ENCODE data around the gene CNOT8.

DNA sequence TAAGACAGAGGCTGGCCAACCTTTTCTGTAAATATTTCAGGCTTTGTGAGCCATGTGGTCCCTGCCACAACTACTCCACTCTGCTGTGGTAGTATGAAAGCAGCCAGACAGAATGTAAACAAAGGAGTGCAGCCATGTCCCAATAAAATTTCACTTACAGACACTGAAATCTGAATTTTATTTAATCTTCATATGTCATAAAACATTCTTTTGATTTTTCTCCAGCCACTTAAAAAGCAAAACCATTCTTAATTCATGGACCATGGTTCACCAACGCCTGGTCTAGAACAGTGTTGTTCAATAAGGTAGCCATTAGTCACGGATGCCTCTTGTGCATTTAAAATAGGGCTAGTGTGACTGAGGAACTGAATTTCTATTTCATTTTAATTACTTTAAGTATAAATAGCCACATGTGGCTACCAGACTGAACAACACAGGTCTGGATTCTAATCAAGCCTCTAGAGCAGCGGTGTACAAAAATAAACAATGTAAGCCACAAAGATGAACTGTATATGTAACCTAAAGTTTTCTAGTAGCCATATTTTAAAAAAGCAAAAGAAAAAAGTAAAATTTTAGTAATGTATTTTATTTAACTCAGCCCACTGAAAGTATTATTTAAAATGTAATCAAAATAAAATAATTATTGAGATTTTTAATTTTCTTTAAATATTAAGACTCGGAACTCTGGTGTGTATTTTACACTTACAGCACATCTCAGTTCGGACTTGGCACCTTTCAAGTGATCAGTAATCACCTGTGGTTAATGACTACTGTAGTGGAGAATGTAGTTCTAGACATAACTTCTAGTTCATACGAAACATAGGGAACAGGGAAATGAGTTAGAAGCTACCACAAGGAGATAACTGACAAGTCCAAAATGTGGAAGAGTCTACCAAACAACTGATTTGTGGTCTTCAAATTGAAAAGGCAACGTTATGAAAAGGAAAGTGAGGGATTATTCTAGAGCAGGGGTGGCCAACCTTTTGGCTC, 65.3 kb downstream of the CNOT8 start:
- TF ChIP-seq, protein P1, sequence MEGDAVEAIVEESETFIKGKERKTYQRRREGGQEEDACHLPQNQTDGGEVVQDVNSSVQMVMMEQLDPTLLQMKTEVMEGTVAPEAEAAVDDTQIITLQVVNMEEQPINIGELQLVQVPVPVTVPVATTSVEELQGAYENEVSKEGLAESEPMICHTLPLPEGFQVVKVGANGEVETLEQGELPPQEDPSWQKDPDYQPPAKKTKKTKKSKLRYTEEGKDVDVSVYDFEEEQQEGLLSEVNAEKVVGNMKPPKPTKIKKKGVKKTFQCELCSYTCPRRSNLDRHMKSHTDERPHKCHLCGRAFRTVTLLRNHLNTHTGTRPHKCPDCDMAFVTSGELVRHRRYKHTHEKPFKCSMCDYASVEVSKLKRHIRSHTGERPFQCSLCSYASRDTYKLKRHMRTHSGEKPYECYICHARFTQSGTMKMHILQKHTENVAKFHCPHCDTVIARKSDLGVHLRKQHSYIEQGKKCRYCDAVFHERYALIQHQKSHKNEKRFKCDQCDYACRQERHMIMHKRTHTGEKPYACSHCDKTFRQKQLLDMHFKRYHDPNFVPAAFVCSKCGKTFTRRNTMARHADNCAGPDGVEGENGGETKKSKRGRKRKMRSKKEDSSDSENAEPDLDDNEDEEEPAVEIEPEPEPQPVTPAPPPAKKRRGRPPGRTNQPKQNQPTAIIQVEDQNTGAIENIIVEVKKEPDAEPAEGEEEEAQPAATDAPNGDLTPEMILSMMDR (IDR thresholded peaks at IDR 0.05) = no peak
- no peak for TF ChIP-seq POLR2A (IDR thresholded peaks at IDR 0.05)

Data from uterus (tissue), 2 donors.